GM13976 (cell line): ENCODE data around the gene SLC25A13.

Experiments used
- DNase-seq: peaks from one replicate; pipeline ENCODE4 v3.0.0; 2012; ENCODE audit warnings: low spot score
- in situ Hi-C: fragments of 300-500 bp; cut with MboI; formaldehyde crosslinking; loops from one replicate; pipeline ENCODE4 v1.12.0; 2022; ENCODE audit warnings: low sequenced_read_pairs, mixed read lengths, inconsistent platforms; ENCODE audit not compliant: unreplicated experiment
- TF ChIP-seq, protein P1 (sequence below): IDR thresholded peaks from 2 replicates; pipeline ENCODE4 v1.5.1; 2012; ENCODE audit warnings: borderline replicate concordance, mild to moderate bottlenecking; ENCODE audit not compliant: insufficient read depth; ENCODE audit errors: extremely low read depth, missing control alignments, control extremely low read depth

SLC25A13 gene

DNA sequence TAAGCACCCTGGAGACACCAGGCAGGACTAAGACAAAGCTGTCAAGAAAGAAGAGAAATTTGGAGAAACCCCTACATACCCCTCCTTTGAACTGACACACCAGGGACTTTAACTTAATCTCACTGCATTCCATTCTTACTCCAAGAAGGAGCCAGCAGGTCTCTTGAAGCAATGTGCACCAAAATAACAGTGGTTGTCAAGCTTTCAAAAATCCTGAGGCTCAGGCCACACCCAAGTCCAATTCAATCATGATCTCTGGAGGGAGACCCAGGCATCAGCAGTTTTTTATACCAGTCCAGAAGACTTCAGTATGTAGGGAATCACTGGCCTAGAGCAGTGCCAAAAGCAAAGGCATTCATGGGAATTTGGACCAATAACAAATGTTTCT, 6.8 kb downstream of the SLC25A13 start:
- DNase-seq = no peak
- in situ Hi-C loops = no loop called here
- TF ChIP-seq, protein P1, sequence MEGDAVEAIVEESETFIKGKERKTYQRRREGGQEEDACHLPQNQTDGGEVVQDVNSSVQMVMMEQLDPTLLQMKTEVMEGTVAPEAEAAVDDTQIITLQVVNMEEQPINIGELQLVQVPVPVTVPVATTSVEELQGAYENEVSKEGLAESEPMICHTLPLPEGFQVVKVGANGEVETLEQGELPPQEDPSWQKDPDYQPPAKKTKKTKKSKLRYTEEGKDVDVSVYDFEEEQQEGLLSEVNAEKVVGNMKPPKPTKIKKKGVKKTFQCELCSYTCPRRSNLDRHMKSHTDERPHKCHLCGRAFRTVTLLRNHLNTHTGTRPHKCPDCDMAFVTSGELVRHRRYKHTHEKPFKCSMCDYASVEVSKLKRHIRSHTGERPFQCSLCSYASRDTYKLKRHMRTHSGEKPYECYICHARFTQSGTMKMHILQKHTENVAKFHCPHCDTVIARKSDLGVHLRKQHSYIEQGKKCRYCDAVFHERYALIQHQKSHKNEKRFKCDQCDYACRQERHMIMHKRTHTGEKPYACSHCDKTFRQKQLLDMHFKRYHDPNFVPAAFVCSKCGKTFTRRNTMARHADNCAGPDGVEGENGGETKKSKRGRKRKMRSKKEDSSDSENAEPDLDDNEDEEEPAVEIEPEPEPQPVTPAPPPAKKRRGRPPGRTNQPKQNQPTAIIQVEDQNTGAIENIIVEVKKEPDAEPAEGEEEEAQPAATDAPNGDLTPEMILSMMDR = no peak

DNA sequence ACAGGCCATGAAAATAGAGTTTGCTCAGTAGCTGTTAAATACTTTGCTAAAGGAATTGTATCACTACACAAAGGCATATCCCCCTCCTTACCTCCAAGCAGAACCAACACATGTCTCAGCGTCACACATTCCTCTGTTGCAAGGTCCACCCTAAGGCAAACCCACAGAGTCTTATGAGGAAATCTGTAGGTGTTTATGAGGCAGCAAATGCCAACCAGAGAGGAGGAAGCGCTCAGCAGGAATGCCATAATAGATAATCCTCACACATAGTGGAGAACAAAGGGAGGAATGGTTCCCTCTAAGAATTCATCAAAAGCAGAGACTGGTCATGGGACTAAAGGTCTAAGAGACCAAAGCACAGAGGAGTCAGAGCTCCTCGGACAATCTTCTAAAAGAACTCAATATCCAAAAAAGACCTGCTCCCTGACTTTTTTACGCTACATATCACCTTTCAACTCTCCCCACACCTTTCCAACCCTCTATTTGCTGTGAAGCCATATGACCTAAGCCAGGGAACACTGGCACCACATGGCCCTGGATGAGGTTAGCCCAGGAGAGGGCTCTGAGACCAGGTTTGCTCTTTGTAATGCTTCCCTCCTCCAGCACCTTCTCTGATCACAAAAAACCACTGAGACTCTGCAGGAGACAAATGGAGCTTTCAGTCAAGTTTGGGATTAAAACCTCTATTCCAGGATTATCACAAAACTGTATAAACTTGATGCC, 7.3 kb downstream of the SLC25A13 start:
- in situ Hi-C loops = no loop called here
- TF ChIP-seq, protein P1 = no peak
- DNase-seq = no peak

DNA sequence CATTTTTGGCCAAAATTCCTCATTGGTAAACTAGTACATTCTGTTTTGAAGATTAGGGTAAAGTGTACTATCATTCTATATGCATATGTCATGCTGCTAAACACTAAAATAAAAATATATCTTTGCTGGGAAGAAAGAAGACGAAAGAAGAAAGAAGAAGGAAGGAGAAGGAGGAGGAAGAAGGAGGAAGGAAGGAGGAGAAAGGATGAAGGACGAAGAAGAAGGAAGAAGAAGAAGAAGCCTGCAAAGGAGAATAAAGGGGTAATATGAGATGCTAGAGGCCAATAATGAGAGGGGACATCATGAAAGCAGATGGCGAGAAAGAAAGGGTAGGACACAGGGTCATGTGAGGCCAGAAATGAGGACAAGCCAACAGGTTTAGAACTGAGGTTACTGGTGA, 8.0 kb downstream of the SLC25A13 start:
- DNase-seq = no peak
- TF ChIP-seq, protein P1 = no peak
- in situ Hi-C loops = no loop called here

DNA sequence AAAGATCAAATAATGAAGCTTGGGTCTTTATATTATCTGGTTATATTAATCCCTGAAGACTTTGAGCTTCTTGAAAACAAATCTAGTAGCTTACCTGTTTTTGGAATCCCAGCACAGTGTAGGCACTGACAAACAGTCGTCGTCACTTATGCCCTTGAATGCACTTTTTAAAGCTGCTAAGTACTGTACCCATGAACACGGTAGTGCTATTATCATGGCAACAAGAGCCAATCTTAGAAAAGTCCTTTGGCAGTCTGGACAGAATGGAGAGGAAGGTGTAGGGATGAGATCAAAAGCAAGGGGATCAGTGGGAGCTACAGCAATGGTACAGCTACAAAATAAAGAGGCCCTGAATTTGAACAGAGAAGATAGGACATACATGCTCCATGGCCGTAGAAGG, 9.4 kb downstream of the SLC25A13 start:
- DNase-seq = no peak
- TF ChIP-seq, protein P1 = no peak
- in situ Hi-C loops = no loop called here

DNA sequence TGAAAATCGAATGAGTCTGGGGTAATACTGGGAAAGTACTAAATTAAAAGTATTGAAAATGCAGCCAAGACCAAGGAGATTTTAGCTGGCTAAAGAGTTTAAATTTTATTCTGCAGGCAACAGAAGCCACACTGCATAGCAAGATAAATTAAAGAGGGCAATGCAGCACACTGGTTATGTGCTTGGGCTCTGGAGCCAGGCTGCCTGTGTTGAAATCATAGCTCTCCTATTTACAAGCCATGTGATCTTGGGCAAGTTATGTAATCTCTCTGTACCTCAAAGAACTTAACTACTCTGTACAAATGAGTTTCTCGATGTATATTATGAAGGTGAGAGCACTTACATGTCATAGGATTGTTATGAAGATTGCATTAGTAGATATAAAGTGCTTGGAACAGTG, 9.9 kb downstream of the SLC25A13 start:
- no peak for DNase-seq
- TF ChIP-seq, protein P1 = no peak
- in situ Hi-C loops = no loop called here

DNA sequence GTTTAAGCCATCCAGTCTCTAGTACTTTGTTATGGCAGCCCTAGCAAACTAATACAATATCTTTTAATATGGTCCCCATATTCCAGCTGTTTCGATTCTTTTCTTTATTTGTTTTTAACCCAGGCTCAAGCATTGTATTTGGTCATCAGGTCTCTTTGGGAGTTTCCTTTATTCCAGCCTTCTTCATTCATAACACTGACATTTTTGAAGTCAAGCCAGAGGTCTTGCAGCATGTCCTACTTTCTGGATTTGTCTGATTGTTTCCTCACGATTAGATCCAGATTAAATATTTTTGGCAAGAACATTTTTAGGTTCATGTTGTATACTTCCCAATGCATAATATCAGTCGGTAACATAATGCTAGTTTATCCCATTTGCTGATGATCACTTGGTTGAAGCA, 11.8 kb downstream of the SLC25A13 start:
- TF ChIP-seq, protein P1 = no peak
- in situ Hi-C loops = no loop called here
- no peak for DNase-seq
